ENCODE data around the gene TRAPPC11. TPM values are rescaled to one million over a fixed set of nuclear protein-coding genes. Genes with fewer than 3 reads are reported as not detected.
A peak's percentile ranks its signal among the peaks of the same experiment; 100 is the strongest.

Gene TRAPPC11
- total and polyA plus RNA-seq, 9 of the 15 experiments (the other 6 are each of a cell fraction or from before 2014, with no cell fraction given), result 11.6 to 49.0 (median 28.7) TPM

DNA sequence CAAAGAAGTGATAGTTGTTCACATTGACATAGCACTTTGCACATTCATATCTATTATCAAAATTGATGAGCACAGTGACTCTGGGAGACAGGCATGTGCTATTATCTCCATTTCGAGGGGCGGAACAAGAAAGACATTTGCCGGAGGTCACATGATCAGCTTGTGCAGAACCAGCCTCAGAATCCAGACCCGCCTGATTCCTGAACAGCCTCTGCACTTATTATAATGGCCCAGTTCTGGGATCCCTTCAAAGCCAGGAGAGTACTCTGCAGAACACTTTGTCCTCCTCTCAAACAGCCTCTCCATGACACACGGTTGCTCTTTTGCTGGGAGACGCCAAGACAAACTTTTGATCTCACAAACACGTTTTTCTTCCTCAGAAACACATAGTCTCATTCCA, 48.5 kb upstream of the TRAPPC11 start:
- 17% methylated on average over 7 of the region's 7 CpGs for WGBS (ENCODE audit: insufficient coverage, low coverage, missing lambda C conversion rate)
- peak; percentile 71 for TF ChIP-seq MGA (IDR thresholded peaks at IDR 0.05)
- no peak for TF ChIP-seq ZNF717 (CRISPR knock-in tag; IDR thresholded peaks at IDR 0.05)
- TF ChIP-seq, protein P1, sequence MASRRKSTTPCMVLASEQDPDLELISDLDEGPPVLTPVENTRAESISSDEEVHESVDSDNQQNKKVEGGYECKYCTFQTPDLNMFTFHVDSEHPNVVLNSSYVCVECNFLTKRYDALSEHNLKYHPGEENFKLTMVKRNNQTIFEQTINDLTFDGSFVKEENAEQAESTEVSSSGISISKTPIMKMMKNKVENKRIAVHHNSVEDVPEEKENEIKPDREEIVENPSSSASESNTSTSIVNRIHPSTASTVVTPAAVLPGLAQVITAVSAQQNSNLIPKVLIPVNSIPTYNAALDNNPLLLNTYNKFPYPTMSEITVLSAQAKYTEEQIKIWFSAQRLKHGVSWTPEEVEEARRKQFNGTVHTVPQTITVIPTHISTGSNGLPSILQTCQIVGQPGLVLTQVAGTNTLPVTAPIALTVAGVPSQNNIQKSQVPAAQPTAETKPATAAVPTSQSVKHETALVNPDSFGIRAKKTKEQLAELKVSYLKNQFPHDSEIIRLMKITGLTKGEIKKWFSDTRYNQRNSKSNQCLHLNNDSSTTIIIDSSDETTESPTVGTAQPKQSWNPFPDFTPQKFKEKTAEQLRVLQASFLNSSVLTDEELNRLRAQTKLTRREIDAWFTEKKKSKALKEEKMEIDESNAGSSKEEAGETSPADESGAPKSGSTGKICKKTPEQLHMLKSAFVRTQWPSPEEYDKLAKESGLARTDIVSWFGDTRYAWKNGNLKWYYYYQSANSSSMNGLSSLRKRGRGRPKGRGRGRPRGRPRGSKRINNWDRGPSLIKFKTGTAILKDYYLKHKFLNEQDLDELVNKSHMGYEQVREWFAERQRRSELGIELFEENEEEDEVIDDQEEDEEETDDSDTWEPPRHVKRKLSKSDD (conservative IDR thresholded peaks at IDR 0.05; ENCODE audit: low read length), result no peak
- TF ChIP-seq, protein P2, sequence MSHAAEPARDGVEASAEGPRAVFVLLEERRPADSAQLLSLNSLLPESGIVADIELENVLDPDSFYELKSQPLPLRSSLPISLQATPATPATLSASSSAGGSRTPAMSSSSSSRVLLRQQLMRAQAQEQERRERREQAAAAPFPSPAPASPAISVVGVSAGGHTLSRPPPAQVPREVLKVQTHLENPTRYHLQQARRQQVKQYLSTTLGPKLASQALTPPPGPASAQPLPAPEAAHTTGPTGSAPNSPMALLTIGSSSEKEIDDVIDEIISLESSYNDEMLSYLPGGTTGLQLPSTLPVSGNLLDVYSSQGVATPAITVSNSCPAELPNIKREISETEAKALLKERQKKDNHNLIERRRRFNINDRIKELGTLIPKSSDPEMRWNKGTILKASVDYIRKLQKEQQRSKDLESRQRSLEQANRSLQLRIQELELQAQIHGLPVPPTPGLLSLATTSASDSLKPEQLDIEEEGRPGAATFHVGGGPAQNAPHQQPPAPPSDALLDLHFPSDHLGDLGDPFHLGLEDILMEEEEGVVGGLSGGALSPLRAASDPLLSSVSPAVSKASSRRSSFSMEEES (CRISPR knock-in tag; IDR thresholded peaks at IDR 0.05), result peak; percentile 93
- TF ChIP-seq BHLHE40 (IDR thresholded peaks at IDR 0.05; ENCODE audit: low read length), result no peak
- TF ChIP-seq SMARCC2 (IDR thresholded peaks at IDR 0.05; ENCODE audit: low read depth), result no peak
- TF ChIP-seq PHTF2 (CRISPR knock-in tag; IDR thresholded peaks at IDR 0.05), result no peak

More for the DNA sequence above, 48.5 kb upstream of the TRAPPC11 start:
- FAIRE-seq, result no peak
- Histone ChIP-seq H3K4me3 (no peak overlapping the region), H3K9ac (ENCODE audit: insufficient read depth in 1 of 2, low read depth in 2 of 2, low read length in 2 of 2) (no peak overlapping the region), H3K79me2 (ENCODE audit: control insufficient read depth, insufficient read depth, low read length) (no peaks in the 10 kb centered on the region), H3K4me2 (ENCODE audit: insufficient read depth, low read length) (0 out of 2 replicates have a peak overlapping the region, but pooled peaks have one; percentile 3), H4K20me1 (replicated peaks; ENCODE audit: control insufficient read depth, insufficient read depth, low read length) (no peaks in the 10 kb centered on the region), H3K36me3 (ENCODE audit: control insufficient read depth, insufficient read depth, low read length) (no peaks in the 10 kb centered on the region), H3K27ac (ENCODE audit: extremely low read depth, low read depth, low read length) (no peak overlapping the region), H2AFZ (ENCODE audit: low read depth, low read length) (peak overlapping the region; percentile 82), H3K9me1 (ENCODE audit: control insufficient read depth, insufficient read depth, low read length) (no peaks in the 10 kb centered on the region), H3K27me3 (ENCODE audit: control insufficient read depth in 2 of 2, insufficient read depth in 2 of 2, low read length in 2 of 2) (peaks cover 5 to 22% of the 10 kb centered on the region in 2 experiments; a peak in 4 of 5 replicates), H3K9me3 (replicated peaks; ENCODE audit: control insufficient read depth, insufficient read depth, low read depth, low read length) (no peaks in the 10 kb centered on the region), H3K4me1 (replicated peaks in 1 of 2; ENCODE audit: control insufficient read depth in 2 of 2, insufficient read depth in 2 of 2, low read length in 2 of 2) (peaks cover 0 to 12% of the 10 kb centered on the region in 2 experiments; a peak in 2 of 5 replicates)
- no TSS peak for BruUV-seq (replicated peaks)
- ChIA-PET POLR2A (interaction anchor here (1.0 kb wide), 1 partner anchor 10 kb away, joined by 3 read pairs; no protein-coding TSS in a partner anchor), CTCF (ENCODE audit: low intra/inter-chr PET ratio) (no interaction called here)
- intact Hi-C loops (cut with micrococcal nuclease) (no loop called here), in situ Hi-C loops (cut with MboI) (no loop called here)
- peak; percentile 48 for ATAC-seq
- DNase-seq (ENCODE audit: extremely low read depth in 1 of 4, low spot score in 3 of 4), result peak in 1 of 4 experiments; percentile 26
